H9 (cell line): ENCODE data around the gene UBE3C. TPM values are rescaled to one million over a fixed set of nuclear protein-coding genes. Genes with fewer than 3 reads are reported as not detected.

Experiments
- DNase-seq: peaks from one replicate; pipeline ENCODE4 v3.0.0-alpha.2; 2017
- H2AFZ ChIP-seq: one replicate; pipeline ENCODE4 v1.6.1; 2013; ENCODE audit warnings: mild to moderate bottlenecking, low read length, control low read depth, moderate library complexity
- H2AK5ac ChIP-seq: 2 replicates; pipeline ENCODE4 v1.6.1; 2013; ENCODE audit warnings: low read length, control low read depth, mixed read lengths; ENCODE audit not compliant: insufficient read length
- H2BK120ac ChIP-seq: one replicate; pipeline ENCODE4 v1.6.1; 2013; ENCODE audit warnings: low read depth, mild to moderate bottlenecking, low read length, control low read depth, inconsistent platforms; ENCODE audit not compliant: poor library complexity, severe bottlenecking
- H2BK12ac ChIP-seq: 2 replicates; pipeline ENCODE4 v1.6.1; 2013; ENCODE audit warnings: low read length, control low read depth, mixed read lengths, low read depth; ENCODE audit not compliant: insufficient read length
- H2BK15ac ChIP-seq: 2 replicates; pipeline ENCODE4 v1.6.1; 2013; ENCODE audit warnings: low read depth, low read length, control low read depth
- H2BK20ac ChIP-seq: one replicate; pipeline ENCODE4 v1.6.1; 2013; ENCODE audit warnings: low read depth, mild to moderate bottlenecking, low read length, control low read depth, inconsistent platforms; ENCODE audit not compliant: poor library complexity, severe bottlenecking
- H2BK5ac ChIP-seq: 2 replicates; pipeline ENCODE4 v1.6.1; 2013; ENCODE audit warnings: low read length, control low read depth, mixed read lengths; ENCODE audit not compliant: insufficient read length
- H3K14ac ChIP-seq: 2 replicates; pipeline ENCODE4 v1.6.1; 2013; ENCODE audit warnings: low read length, control low read depth; ENCODE audit not compliant: insufficient read depth
- H3K18ac ChIP-seq: 2 replicates; pipeline ENCODE4 v1.6.1; 2013; ENCODE audit warnings: low read depth, mild to moderate bottlenecking, mixed read lengths, low read length, control low read depth; ENCODE audit not compliant: insufficient read length
- H3K23ac ChIP-seq: 2 replicates; pipeline ENCODE4 v1.6.1; 2013; ENCODE audit warnings: low read length, control low read depth, mixed read lengths, low read depth; ENCODE audit not compliant: insufficient read length
- H3K23me2 ChIP-seq: 2 replicates; pipeline ENCODE4 v1.6.1; 2013; ENCODE audit warnings: low read depth, mild to moderate bottlenecking, mixed read lengths, low read length, control low read depth; ENCODE audit not compliant: insufficient read length, poor library complexity, severe bottlenecking
- H3K27ac ChIP-seq: 2 replicates; pipeline ENCODE4 v1.5.1; 2013; ENCODE audit warnings: low read length, control low read depth, mixed read lengths, low read depth; ENCODE audit not compliant: insufficient read length
- H3K27me3 ChIP-seq: 2 replicates; pipeline ENCODE4 v1.6.1; 2013; ENCODE audit warnings: low read length, control low read depth, inconsistent platforms; ENCODE audit not compliant: insufficient read depth
- H3K4ac ChIP-seq: 2 replicates; pipeline ENCODE4 v1.6.1; 2013; ENCODE audit warnings: low read depth, mild to moderate bottlenecking, control low read depth, inconsistent platforms, low read length, moderate library complexity
- H3K4me1 ChIP-seq: 2 replicates; pipeline ENCODE4 v1.6.1; 2013; ENCODE audit warnings: low read length, control low read depth, inconsistent platforms; ENCODE audit not compliant: insufficient read depth
- H3K4me2 ChIP-seq: 2 replicates; pipeline ENCODE4 v1.6.1; 2013; ENCODE audit warnings: low read length, control low read depth, mixed read lengths; ENCODE audit not compliant: insufficient read length, insufficient read depth
- H3K56ac ChIP-seq: 2 replicates; pipeline ENCODE4 v1.6.1; 2013; ENCODE audit warnings: low read depth, mild to moderate bottlenecking, mixed read lengths, low read length, control low read depth; ENCODE audit not compliant: insufficient read length
- H3K79me1 ChIP-seq: 2 replicates; pipeline ENCODE4 v1.6.1; 2013; ENCODE audit warnings: low read depth, mild to moderate bottlenecking, moderate library complexity, low read length, control low read depth, inconsistent platforms; ENCODE audit not compliant: insufficient read depth, poor library complexity, severe bottlenecking
- H3K79me2 ChIP-seq: 2 replicates; pipeline ENCODE4 v1.6.1; 2013; ENCODE audit warnings: low read length, control low read depth, inconsistent platforms; ENCODE audit not compliant: insufficient read depth
- H3K9ac ChIP-seq: 2 replicates; pipeline ENCODE4 v1.6.1; 2013; ENCODE audit warnings: low read length, control low read depth, mixed read lengths; ENCODE audit not compliant: insufficient read length; ENCODE audit errors: extremely low read depth
- H3K9me3 ChIP-seq: one replicate; pipeline ENCODE4 v1.6.1; 2013; ENCODE audit warnings: low read depth, low read length, inconsistent platforms; ENCODE audit not compliant: control insufficient read depth
- H3T11ph ChIP-seq: one replicate; pipeline ENCODE4 v1.6.1; 2013; ENCODE audit warnings: mild to moderate bottlenecking, low read length, control low read depth, inconsistent platforms
- H4K20me1 ChIP-seq: one replicate; pipeline ENCODE4 v1.6.1; 2013; ENCODE audit not compliant: control insufficient read depth, insufficient read length, insufficient read depth
- H4K5ac ChIP-seq: 2 replicates; pipeline ENCODE4 v1.6.1; 2013; ENCODE audit warnings: low read depth, mild to moderate bottlenecking, mixed read lengths, low read length, control low read depth; ENCODE audit not compliant: insufficient read length
- H4K8ac ChIP-seq: replicated peaks from 2 replicates; pipeline ENCODE4 v1.6.1; 2013; ENCODE audit warnings: low read length, control low read depth, mixed read lengths, low read depth; ENCODE audit not compliant: insufficient read length
- H4K91ac ChIP-seq: 2 replicates; pipeline ENCODE4 v1.6.1; 2013; ENCODE audit warnings: low read depth, mild to moderate bottlenecking, moderate library complexity, mixed read lengths, low read length, control low read depth; ENCODE audit not compliant: insufficient read length
- H3K27ac Mint-ChIP-seq, 3 experiments: 2 replicates in 2 of 3; 3 replicates in 1 of 3; pipeline ENCODE4 v1.8.0; 2020 to 2021; ENCODE audit warnings: mixed read lengths in 3 of 3, mild to moderate bottlenecking in 1 of 3, moderate library complexity in 1 of 3
- H3K27me3 Mint-ChIP-seq: 2 replicates; pipeline ENCODE4 v1.8.0; 2021; ENCODE audit warnings: low read depth, mild to moderate bottlenecking, moderate library complexity, mixed read lengths
- H3K36me3 Mint-ChIP-seq, 3 experiments: 2 replicates in 2 of 3; 3 replicates in 1 of 3; pipeline ENCODE4 v1.8.0; 2020 to 2021; ENCODE audit warnings: low read depth in 3 of 3, mixed read lengths in 3 of 3; ENCODE audit not compliant: insufficient read depth in 1 of 3
- H3K4me1 Mint-ChIP-seq, 2 experiments: 2 replicates each; pipeline ENCODE4 v1.8.0; 2020; ENCODE audit warnings: mixed read lengths in 2 of 2
- H3K4me3 Mint-ChIP-seq, 2 experiments: 2 replicates in 1 of 2; 3 replicates in 1 of 2; pipeline ENCODE4 v1.8.0; 2020 to 2021; ENCODE audit warnings: mild to moderate bottlenecking in 2 of 2, mixed read lengths in 2 of 2, moderate library complexity in 1 of 2
- H3K9me3 Mint-ChIP-seq, 2 experiments: 2 replicates in 1 of 2; 3 replicates in 1 of 2; pipeline ENCODE4 v1.8.0; 2020; ENCODE audit warnings: mild to moderate bottlenecking in 2 of 2, mixed read lengths in 2 of 2, moderate library complexity in 1 of 2
- WGBS: extraction: QIAGEN DNeasy Blood & Tissue Kit; methylation state at CpG from one replicate; pipeline ENCODE4 v1.1.7; 2013; ENCODE audit warnings: missing lambda C conversion rate, low lambda C conversion rate, mixed read lengths; ENCODE audit not compliant: insufficient read length; ENCODE audit errors: extremely low coverage; 5-methylcytosine and 5-hydroxymethylcytosine counted together
- total RNA-seq: library from RNA; stranded (reverse); gene quantifications from 2 replicates; pipeline ENCODE4 v1.2.1, GENCODE V29; 2021
- TF ChIP-seq, protein P1 (sequence below): fragments of 200-600 bp; sonication (generic); conservative IDR thresholded peaks from 3 replicates; pipeline ENCODE4 v1.8.0; 2021; ENCODE audit warnings: antibody characterized with exemption, mild to moderate bottlenecking

UBE3C gene
- total RNA-seq, 1 experiment from 2014 or later = 63.3 TPM

DNA sequence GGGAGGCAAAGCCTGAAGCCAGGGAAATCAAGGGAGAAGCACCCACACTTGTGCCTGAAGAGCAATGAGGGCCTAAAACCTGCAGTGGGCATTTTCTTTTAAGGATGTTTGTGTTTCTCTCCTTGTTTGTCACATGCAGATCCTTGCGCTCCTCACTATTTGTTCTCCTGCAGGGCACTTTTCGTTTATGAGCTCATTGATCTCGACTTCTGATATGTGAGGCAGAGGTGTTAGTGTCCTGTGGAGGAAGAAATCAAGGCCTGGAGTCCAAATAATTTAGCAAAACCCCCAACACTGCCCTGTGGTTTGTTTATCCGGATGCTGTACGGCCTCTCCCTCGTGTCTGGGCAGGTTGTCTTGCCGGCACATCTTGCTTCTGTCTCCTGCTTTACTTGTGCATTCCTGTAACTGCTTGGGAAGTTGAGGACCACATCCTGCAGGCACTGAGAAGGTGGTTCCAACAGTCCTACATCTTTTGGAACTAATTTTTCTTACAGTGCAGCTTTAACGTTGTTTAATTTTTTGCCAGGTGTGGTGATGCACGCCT lies 13.7 kb downstream of the UBE3C start:
- Histone ChIP-seq H4K8ac (no peak overlapping the region), H2BK20ac (no peak overlapping the region), H3K4me1 (peaks cover 3% of the 10 kb centered on the region; the same call in 1 of the 2 replicates), H3K4ac (no peak overlapping the region), H2AK5ac (no peak overlapping the region), H2BK120ac (no peak overlapping the region), H3K56ac (no peak overlapping the region), H3K79me2 (peaks cover 58% of the 10 kb centered on the region; the same call in 1 of the 2 replicates), H3K23me2 (no peaks in the 10 kb centered on the region), H3K23ac (no peak overlapping the region), H3K79me1 (peaks cover 17% of the 10 kb centered on the region), H3K9me3 (no peaks in the 10 kb centered on the region), H3K14ac (no peak overlapping the region), H4K91ac (no peak overlapping the region), H3K27me3 (no peaks in the 10 kb centered on the region), H4K20me1 (peaks cover 4% of the 10 kb centered on the region), H3T11ph (no peak overlapping the region), H2AFZ (no peak overlapping the region), H2BK15ac (no peak overlapping the region), H2BK5ac (no peak overlapping the region), H2BK12ac (no peak overlapping the region), H3K9ac (no peak overlapping the region), H3K27ac (no peak overlapping the region), H3K4me2 (no peak overlapping the region), H3K18ac (no peak overlapping the region), H4K5ac (no peak overlapping the region)
- Mint-ChIP-seq H3K27ac (peak overlapping the region in 1 of 3 experiments; percentile 69; a peak in 4 of 7 replicates), H3K36me3 (peaks cover 0 to 11% (median 0%) of the 10 kb centered on the region in 3 experiments; a peak in 4 of 7 replicates), H3K4me3 (no peak overlapping the region), H3K27me3 (no peaks in the 10 kb centered on the region), H3K4me1 (peaks cover 34 to 41% of the 10 kb centered on the region in 2 experiments), H3K9me3 (no peaks in the 10 kb centered on the region)
- TF ChIP-seq, protein P1, sequence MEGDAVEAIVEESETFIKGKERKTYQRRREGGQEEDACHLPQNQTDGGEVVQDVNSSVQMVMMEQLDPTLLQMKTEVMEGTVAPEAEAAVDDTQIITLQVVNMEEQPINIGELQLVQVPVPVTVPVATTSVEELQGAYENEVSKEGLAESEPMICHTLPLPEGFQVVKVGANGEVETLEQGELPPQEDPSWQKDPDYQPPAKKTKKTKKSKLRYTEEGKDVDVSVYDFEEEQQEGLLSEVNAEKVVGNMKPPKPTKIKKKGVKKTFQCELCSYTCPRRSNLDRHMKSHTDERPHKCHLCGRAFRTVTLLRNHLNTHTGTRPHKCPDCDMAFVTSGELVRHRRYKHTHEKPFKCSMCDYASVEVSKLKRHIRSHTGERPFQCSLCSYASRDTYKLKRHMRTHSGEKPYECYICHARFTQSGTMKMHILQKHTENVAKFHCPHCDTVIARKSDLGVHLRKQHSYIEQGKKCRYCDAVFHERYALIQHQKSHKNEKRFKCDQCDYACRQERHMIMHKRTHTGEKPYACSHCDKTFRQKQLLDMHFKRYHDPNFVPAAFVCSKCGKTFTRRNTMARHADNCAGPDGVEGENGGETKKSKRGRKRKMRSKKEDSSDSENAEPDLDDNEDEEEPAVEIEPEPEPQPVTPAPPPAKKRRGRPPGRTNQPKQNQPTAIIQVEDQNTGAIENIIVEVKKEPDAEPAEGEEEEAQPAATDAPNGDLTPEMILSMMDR = no peak
- no CpG with 5 or more reads among the region's 9 CpGs for WGBS
- no peak for DNase-seq
